Mesenchymal stem cell (in vitro differentiated cells and primary cell): ENCODE data around the gene PXDN.

Experiments
- DNase-seq: peaks from one replicate; pipeline ENCODE4 v3.0.0-alpha.2; 2013
- H2AFZ ChIP-seq: one replicate; pipeline ENCODE4 v1.6.1; 2013; ENCODE audit warnings: low read depth, mild to moderate bottlenecking, control low read depth, inconsistent platforms, low read length, moderate library complexity
- H2AK5ac ChIP-seq: 2 replicates; pipeline ENCODE4 v1.6.1; 2013; ENCODE audit warnings: low read length, moderate library complexity, mild to moderate bottlenecking, inconsistent platforms; ENCODE audit not compliant: severe bottlenecking
- H2BK120ac ChIP-seq: one replicate; pipeline ENCODE4 v1.6.1; 2013; ENCODE audit warnings: low read depth, mild to moderate bottlenecking, inconsistent platforms, low read length, moderate library complexity
- H2BK12ac ChIP-seq, 2 experiments: one replicate each; pipeline ENCODE4 v1.6.1; 2013; ENCODE audit warnings: inconsistent platforms in 2 of 2, low read length in 2 of 2, mild to moderate bottlenecking in 2 of 2, moderate library complexity in 2 of 2, control low read depth in 1 of 2
- H2BK15ac ChIP-seq: one replicate; pipeline ENCODE4 v1.6.1; 2013; ENCODE audit warnings: mild to moderate bottlenecking, low read depth, inconsistent platforms; ENCODE audit not compliant: poor library complexity, severe bottlenecking
- H2BK5ac ChIP-seq: 2 replicates; pipeline ENCODE4 v1.6.1; 2013; ENCODE audit warnings: low read depth, mild to moderate bottlenecking, low read length, control low read depth, inconsistent platforms; ENCODE audit not compliant: poor library complexity, severe bottlenecking
- H3K14ac ChIP-seq, 2 experiments: one replicate each; pipeline ENCODE4 v1.6.1; 2013; ENCODE audit warnings: inconsistent platforms in 2 of 2, low read length in 2 of 2, control low read depth in 1 of 2, mild to moderate bottlenecking in 1 of 2, moderate library complexity in 1 of 2
- H3K18ac ChIP-seq, 2 experiments: one replicate each; pipeline ENCODE4 v1.6.1; 2013; ENCODE audit warnings: inconsistent platforms in 2 of 2, low read length in 2 of 2, control low read depth in 1 of 2, low read depth in 1 of 2, mild to moderate bottlenecking in 1 of 2
- H3K23ac ChIP-seq, 2 experiments: one replicate each; pipeline ENCODE4 v1.6.1; 2013; ENCODE audit warnings: inconsistent platforms in 2 of 2, low read length in 2 of 2, mild to moderate bottlenecking in 2 of 2, moderate library complexity in 2 of 2, control low read depth in 1 of 2
- H3K27ac ChIP-seq: 2 replicates; pipeline ENCODE4 v1.5.1; 2013; ENCODE audit warnings: mild to moderate bottlenecking, moderate library complexity, low read length, control low read depth, inconsistent platforms; ENCODE audit not compliant: poor library complexity, severe bottlenecking
- H3K27me3 ChIP-seq, 2 experiments: 2 replicates each; pipeline versions ENCODE4 v1.6.1 to v1.7.0; 2013; ENCODE audit warnings: low read length in 2 of 2, mild to moderate bottlenecking in 2 of 2, moderate library complexity in 2 of 2, control low read depth in 1 of 2, inconsistent platforms in 1 of 2; ENCODE audit not compliant: control insufficient read depth in 1 of 2, insufficient read depth in 1 of 2
- H3K36me3 ChIP-seq, 2 experiments: 2 replicates each; pipeline versions ENCODE4 v1.6.1 to v1.7.0; 2013; ENCODE audit warnings: low read length in 2 of 2, control low read depth in 1 of 2, inconsistent platforms in 1 of 2, low read depth in 1 of 2, mild to moderate bottlenecking in 1 of 2; ENCODE audit not compliant: insufficient read depth in 2 of 2, control insufficient read depth in 1 of 2
- H3K4ac ChIP-seq, 2 experiments: one replicate each; pipeline ENCODE4 v1.6.1; 2013; ENCODE audit warnings: inconsistent platforms in 2 of 2, low read length in 2 of 2, mild to moderate bottlenecking in 2 of 2, moderate library complexity in 2 of 2, control low read depth in 1 of 2, low read depth in 1 of 2
- H3K4me1 ChIP-seq: 2 replicates; pipeline ENCODE4 v1.6.1; 2013; ENCODE audit warnings: low read depth, low read length, control low read depth; ENCODE audit not compliant: control insufficient read depth, insufficient read depth
- H3K4me2 ChIP-seq: 2 replicates; pipeline ENCODE4 v1.6.1; 2013; ENCODE audit warnings: low read length, mild to moderate bottlenecking, inconsistent platforms; ENCODE audit not compliant: poor library complexity, severe bottlenecking
- H3K4me3 ChIP-seq, 2 experiments: 2 replicates each; pipeline versions ENCODE4 v1.5.1 to v1.7.0; 2013; ENCODE audit warnings: low read length in 2 of 2, mild to moderate bottlenecking in 2 of 2, control low read depth in 1 of 2, low read depth in 1 of 2; ENCODE audit not compliant: insufficient read depth in 1 of 2
- H3K79me1 ChIP-seq: replicated peaks from 2 replicates; pipeline ENCODE4 v1.6.1; 2013; ENCODE audit warnings: mild to moderate bottlenecking, control low read depth, low read length, inconsistent platforms; ENCODE audit not compliant: poor library complexity, severe bottlenecking
- H3K9ac ChIP-seq: 2 replicates; pipeline ENCODE4 v1.7.0; 2013; ENCODE audit warnings: mild to moderate bottlenecking, low read length, moderate library complexity
- H3K9me3 ChIP-seq: 2 replicates; pipeline ENCODE4 v1.7.0; 2013; ENCODE audit warnings: mild to moderate bottlenecking, low read length; ENCODE audit not compliant: control insufficient read depth
- H4K8ac ChIP-seq: one replicate; pipeline ENCODE4 v1.6.1; 2013; ENCODE audit warnings: inconsistent platforms, mild to moderate bottlenecking, low read length, moderate library complexity
- H4K91ac ChIP-seq: one replicate; pipeline ENCODE4 v1.6.1; 2013; ENCODE audit warnings: mild to moderate bottlenecking, low read length, inconsistent platforms
- WGBS: methylation state at CpG from one replicate; pipeline ENCODE4 v1.1.7; 2013; ENCODE audit warnings: mixed read lengths; 5-methylcytosine and 5-hydroxymethylcytosine counted together

The PXDN gene

DNA sequence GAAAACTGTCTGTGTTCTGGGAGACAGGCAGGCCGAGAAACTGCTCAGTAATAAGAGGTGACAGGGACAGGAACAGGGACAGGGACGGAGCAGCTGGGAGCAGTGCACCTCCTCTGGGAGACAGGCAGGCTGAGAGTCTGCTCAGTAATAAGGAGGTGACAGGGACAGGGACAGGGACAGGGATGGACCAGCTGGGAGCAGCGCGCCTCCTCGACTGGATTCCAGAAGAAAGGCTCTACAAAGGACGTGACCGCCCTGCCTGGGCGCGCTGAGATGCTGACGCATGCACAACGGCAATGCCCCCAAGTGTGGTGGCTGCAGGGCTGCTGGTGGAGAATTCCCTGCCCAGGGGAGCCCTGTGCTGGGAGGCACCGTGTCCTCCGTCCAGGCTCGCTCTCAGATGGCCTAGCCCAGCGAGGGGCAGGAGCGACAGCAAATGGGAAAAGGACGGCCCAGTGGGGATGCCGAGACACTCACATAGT is 44.2 kb upstream of the PXDN start:
- Histone ChIP-seq H3K4me3 (no peak overlapping the region), H3K4me1 (no peaks in the 10 kb centered on the region), H3K23ac (no peak overlapping the region), H2BK120ac (no peak overlapping the region), H2BK5ac (no peak overlapping the region), H3K27me3 (peaks cover 6 to 52% of the 10 kb centered on the region in 2 experiments), H2BK12ac (no peak overlapping the region), H3K9ac (no peak overlapping the region), H3K27ac (no peak overlapping the region), H2BK15ac (no peak overlapping the region), H4K91ac (no peak overlapping the region), H3K4ac (no peak overlapping the region), H3K79me1 (no peaks in the 10 kb centered on the region), H3K36me3 (no peaks in the 10 kb centered on the region), H2AFZ (no peak overlapping the region), H3K9me3 (no peaks in the 10 kb centered on the region), H3K14ac (no peak overlapping the region), H3K4me2 (no peak overlapping the region), H4K8ac (no peak overlapping the region), H2AK5ac (no peak overlapping the region), H3K18ac (no peak overlapping the region)
- DNase-seq: no peak
- WGBS: 94% methylated on average over 18 of the region's 18 CpGs

DNA sequence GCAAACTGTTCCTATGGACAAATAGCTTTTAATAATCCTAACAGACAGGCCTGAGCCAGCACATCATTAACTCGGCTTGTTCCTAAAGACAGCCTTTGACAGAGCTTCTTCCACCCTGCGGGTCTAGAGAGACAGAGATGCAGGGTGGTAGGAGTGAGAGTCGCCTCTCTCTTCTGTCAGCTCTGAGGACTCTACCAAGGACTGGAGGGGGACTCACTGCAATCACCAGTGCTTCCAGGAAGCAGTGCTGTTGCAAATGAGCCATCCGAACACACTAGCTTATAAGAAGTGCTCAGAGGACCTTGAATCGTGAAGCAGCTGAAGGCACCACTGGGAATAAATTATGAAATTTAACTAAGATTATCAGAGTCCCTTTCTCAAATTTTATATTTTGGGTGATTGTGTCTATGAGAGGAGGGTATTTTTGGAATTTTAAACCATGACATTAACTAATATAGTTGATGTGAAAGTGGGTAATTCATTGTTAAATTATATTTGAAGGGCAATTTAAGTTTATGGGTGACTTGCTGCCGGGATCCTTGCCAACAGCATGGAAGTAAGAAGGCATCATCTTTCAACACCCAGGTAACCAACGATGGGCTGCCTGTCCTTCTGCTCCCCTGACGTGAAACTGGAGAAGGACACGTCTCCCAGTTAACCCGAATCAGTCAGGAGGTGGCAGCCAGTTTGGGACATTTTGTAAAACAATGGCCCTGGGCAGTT is 43.6 kb upstream of the PXDN start:
- no peak overlapping the region for H3K4me2 ChIP-seq
- H2BK5ac ChIP-seq: no peak overlapping the region
- peaks cover 6 to 51% of the 10 kb centered on the region in 2 experiments for H3K27me3 ChIP-seq
- no peak overlapping the region for H2BK12ac ChIP-seq
- no peak overlapping the region for H3K14ac ChIP-seq
- no peak overlapping the region for H3K9ac ChIP-seq
- H3K36me3 ChIP-seq: no peaks in the 10 kb centered on the region
- no peak overlapping the region for H2BK120ac ChIP-seq
- no peak overlapping the region for H2AFZ ChIP-seq
- H3K18ac ChIP-seq: no peak overlapping the region
- no peak overlapping the region for H3K4ac ChIP-seq
- H3K4me1 ChIP-seq: no peaks in the 10 kb centered on the region
- H3K9me3 ChIP-seq: no peaks in the 10 kb centered on the region
- no peak overlapping the region for H3K27ac ChIP-seq
- no peaks in the 10 kb centered on the region for H3K79me1 ChIP-seq
- H4K91ac ChIP-seq: no peak overlapping the region
- H4K8ac ChIP-seq: no peak overlapping the region
- H3K4me3 ChIP-seq: no peak overlapping the region
- no peak for DNase-seq
- H3K23ac ChIP-seq: no peak overlapping the region
- H2AK5ac ChIP-seq: no peak overlapping the region
- H2BK15ac ChIP-seq: no peak overlapping the region
- WGBS: 79% methylated on average over 9 of the region's 10 CpGs

- no peak overlapping the region for H4K91ac ChIP-seq
Observed at GRCh38 chr2:1784986-1785617, 40.8 kb upstream of the PXDN start.

DNA sequence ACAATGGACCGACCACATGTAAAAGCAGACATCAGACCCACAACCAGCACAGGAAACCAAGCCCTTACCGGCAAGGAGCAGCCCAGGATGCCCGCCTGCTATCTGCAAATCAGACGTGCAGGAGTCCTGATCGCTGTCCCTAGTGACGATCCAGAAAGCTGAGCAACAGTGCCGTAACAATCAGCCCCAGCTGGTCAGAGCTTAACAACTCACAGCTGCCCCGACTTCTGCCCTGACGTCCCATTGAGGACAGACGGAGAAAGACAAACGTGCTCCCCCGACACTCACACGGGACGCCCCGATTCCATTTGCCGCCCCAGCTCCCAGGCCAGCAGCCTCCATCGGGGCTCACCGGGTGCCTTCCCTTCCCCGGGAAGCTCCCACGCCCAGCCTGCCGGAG is 39.8 kb upstream of the PXDN start:
- WGBS: 71% methylated on average over 21 of the region's 21 CpGs

More at GRCh38 chr2:1784986-1785617, 40.8 kb upstream of the PXDN start:
- H3K23ac ChIP-seq: no peak overlapping the region
- H3K4ac ChIP-seq: no peak overlapping the region
- H3K4me2 ChIP-seq: no peak overlapping the region
- no peak overlapping the region for H3K14ac ChIP-seq
- H3K9ac ChIP-seq: no peak overlapping the region
- no peak overlapping the region for H2BK12ac ChIP-seq
- H2AK5ac ChIP-seq: no peak overlapping the region
- no peak overlapping the region for H2BK15ac ChIP-seq
- H3K79me1 ChIP-seq: no peaks in the 10 kb centered on the region
- no peak overlapping the region for H4K8ac ChIP-seq
- no peaks in the 10 kb centered on the region for H3K36me3 ChIP-seq
- H2BK120ac ChIP-seq: no peak overlapping the region
- H3K27me3 ChIP-seq: peaks cover 11 to 68% of the 10 kb centered on the region in 2 experiments
- H3K9me3 ChIP-seq: no peaks in the 10 kb centered on the region
- no peaks in the 10 kb centered on the region for H3K4me1 ChIP-seq
- WGBS: 91% methylated on average over 19 of the region's 19 CpGs
- DNase-seq: no peak
- no peak overlapping the region for H3K4me3 ChIP-seq
- H2AFZ ChIP-seq: no peak overlapping the region
- no peak overlapping the region for H3K27ac ChIP-seq
- H3K18ac ChIP-seq: no peak overlapping the region
- H2BK5ac ChIP-seq: no peak overlapping the region

More for the DNA sequence above, 39.8 kb upstream of the PXDN start:
- Histone ChIP-seq H2BK5ac (no peak overlapping the region), H4K8ac (no peak overlapping the region), H3K4me3 (peak overlapping the region in 1 of 2 experiments; percentile 54), H2BK120ac (no peak overlapping the region), H4K91ac (no peak overlapping the region), H3K4ac (no peak overlapping the region), H3K9ac (no peak overlapping the region), H2BK15ac (no peak overlapping the region), H2AFZ (no peak overlapping the region), H3K27ac (no peak overlapping the region), H3K36me3 (no peaks in the 10 kb centered on the region), H2AK5ac (no peak overlapping the region), H3K14ac (no peak overlapping the region), H3K27me3 (peaks cover 12 to 64% of the 10 kb centered on the region in 2 experiments), H2BK12ac (no peak overlapping the region), H3K9me3 (no peaks in the 10 kb centered on the region), H3K4me2 (no peak overlapping the region), H3K18ac (no peak overlapping the region), H3K23ac (no peak overlapping the region), H3K79me1 (no peaks in the 10 kb centered on the region), H3K4me1 (no peaks in the 10 kb centered on the region)
- DNase-seq: no peak
